GM21786 (cell line): Measurements from ENCODE around the gene APCS.

Source experiments
- ATAC-seq: cut with Tn5 transposase; IDR thresholded peaks from one replicate; pipeline ENCODE4 v1.9.1; 2021; ENCODE audit not compliant: unreplicated experiment

Gene APCS, protein sequence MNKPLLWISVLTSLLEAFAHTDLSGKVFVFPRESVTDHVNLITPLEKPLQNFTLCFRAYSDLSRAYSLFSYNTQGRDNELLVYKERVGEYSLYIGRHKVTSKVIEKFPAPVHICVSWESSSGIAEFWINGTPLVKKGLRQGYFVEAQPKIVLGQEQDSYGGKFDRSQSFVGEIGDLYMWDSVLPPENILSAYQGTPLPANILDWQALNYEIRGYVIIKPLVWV

DNA sequence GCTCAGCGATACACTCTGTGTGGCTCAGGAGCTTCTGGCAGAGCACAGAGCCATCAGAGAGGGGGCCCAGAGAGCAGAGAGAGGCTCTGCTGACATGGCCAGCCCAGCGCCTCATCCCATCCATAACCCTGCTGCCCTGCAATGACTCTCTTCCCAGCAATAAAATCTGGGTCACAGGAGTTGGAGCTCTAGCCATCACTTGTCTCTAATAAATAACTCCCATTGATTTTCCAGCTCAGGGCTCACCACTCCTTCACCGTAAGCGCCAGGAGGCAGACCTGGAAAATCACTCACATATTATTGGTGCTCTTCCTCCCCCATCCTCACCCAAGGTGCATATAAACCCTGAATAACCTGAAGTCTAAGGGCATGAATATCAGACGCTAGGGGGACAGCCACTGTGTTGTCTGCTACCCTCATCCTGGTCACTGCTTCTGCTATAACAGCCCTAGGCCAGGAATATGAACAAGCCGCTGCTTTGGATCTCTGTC is at the start of gene APCS:
Gene APCS, plus strand, starts transcription at position 366 of the 491 bp plus-strand sequence. Its CDS starts 96 bp downstream, at position 462.
- ATAC-seq = no peak

DNA sequence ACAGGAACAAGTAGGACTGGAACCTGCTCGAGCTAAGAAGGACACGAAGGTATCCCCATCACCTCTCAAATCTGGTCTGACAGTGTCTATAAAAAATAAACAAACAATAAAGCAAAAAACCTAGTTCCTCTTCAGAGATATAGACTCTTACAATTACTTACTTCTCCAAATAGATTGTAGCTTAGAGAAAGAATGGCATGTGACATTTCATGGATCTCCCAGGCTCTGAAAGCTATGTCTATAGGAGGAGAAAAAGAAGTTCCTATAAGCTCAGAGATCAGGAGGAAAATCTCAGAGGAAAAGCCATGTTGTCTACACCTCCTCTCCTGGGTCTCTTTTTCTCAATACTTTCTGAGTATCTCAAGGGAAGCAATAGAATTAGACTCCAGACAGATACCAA is 39.5 kb upstream of the APCS start:
- ATAC-seq = no peak

- no peak for ATAC-seq
Measured at GRCh38 chr1:159554261-159554660, 33.4 kb upstream of the APCS start.

GRCh38 chr1:159554696-159555095 is 32.9 kb upstream of the APCS start:
- ATAC-seq = no peak

DNA sequence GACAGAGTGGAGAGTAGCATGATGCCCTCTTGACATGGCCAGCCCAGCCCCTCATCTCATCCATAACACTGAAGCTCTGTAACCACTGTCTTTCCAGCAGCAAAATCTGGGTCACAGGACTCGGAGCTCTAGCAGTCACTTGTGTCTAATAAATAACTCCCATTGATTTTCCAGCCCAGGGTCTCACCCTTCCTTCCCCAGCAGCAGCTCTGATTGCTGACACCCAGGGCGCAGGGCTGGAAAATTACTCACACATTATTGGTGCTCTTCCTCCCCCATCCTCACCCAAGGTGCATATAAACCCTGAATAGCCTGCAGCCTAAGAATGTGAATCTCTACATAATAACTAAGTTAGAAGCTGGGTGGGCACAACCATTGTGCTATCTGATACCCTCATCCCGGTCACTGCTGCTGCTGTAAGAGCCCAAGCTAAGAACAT is 30.7 kb upstream of the APCS start:
- ATAC-seq = no peak

DNA sequence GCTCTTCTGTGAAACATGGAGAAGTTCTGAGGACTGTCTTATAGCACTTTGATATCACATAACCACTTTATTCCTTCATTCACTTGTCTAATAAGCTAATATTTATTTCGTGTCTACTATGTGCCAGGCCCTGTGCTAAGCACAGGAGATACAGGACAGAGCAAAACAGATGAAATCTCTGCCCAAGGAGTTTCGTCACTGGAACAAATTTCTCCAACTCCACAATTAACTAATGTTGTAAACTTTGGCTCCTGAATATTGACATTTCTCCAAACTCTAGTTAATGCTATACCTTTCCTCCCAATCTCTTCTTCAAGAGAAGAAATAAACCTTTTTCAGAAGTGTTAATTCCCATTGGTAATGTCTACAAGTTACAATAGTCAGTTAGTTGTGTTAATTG is 27.0 kb upstream of the APCS start:
- ATAC-seq = no peak

- ATAC-seq = no peak
Measured at GRCh38 chr1:159561497-159561896, 26.1 kb upstream of the APCS start.

GRCh38 chr1:159562680-159563079 is 24.9 kb upstream of the APCS start:
- no peak for ATAC-seq

GRCh38 chr1:159577446-159577845 is 10.2 kb upstream of the APCS start:
- no peak for ATAC-seq

- no peak for ATAC-seq
Measured at GRCh38 chr1:159580340-159580739, 7.3 kb upstream of the APCS start.

GRCh38 chr1:159581422-159581821 is 6.2 kb upstream of the APCS start:
- no peak for ATAC-seq

DNA sequence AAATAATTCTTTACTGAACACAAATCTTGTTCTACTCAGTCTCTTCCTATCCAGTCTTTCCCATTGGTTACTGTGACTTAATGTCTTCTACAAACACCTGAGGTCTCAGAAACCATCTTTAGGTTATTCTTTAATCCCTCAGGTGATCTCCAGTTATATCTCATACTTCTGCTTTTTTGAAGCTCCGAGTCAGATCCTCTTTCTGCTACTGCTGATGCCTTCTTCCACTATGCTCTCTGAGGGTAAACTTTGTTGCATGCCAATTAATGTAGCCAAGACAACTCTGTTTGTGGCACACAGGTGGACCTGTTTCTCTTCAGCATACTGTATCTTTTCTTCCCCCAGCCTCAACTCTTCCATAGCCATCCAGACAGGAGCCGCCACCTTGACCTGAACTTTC is 3.1 kb upstream of the APCS start:
- no peak for ATAC-seq

DNA sequence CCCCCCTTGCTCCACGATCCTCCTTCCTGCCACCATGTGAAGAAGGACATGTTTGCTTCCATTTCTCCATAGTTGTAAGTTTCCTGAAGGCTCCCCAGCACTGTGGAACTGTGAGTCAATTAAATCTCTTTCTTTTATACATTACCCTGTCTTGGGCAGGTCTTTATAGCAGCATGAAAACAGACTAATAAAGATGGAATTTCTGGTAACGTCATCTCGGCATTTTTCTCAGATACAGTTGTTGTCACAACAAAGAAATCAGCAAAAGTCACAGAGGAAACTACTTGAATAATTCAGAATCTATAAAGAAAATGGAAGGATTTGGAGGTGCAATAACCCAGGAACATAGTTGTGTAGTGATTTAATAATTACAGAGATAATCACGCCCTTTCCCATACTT is 4.4 kb downstream of the APCS start:
- no peak for ATAC-seq

GRCh38 chr1:159594625-159595405 is 7.2 kb downstream of the APCS start:
- no peak for ATAC-seq

DNA sequence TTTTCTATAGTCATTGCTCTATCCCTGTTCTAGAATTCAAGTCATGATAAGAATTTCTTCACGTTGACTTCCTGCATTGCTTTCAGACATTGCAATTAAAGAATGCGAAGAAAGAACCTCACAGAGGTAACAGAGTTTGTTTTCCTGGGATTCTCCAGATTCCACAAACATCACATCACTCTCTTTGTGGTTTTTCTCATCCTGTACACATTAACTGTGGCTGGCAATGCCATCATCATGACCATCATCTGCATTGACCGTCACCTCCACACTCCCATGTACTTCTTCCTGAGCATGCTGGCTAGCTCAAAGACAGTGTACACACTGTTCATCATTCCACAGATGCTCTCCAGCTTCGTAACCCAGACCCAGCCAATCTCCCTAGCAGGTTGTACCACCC is 10.6 kb downstream of the APCS start:
- no peak for ATAC-seq

GRCh38 chr1:159600894-159601293 is 13.3 kb downstream of the APCS start:
- ATAC-seq = no peak

GRCh38 chr1:159602501-159602999 is 14.9 kb downstream of the APCS start:
- ATAC-seq = no peak

DNA sequence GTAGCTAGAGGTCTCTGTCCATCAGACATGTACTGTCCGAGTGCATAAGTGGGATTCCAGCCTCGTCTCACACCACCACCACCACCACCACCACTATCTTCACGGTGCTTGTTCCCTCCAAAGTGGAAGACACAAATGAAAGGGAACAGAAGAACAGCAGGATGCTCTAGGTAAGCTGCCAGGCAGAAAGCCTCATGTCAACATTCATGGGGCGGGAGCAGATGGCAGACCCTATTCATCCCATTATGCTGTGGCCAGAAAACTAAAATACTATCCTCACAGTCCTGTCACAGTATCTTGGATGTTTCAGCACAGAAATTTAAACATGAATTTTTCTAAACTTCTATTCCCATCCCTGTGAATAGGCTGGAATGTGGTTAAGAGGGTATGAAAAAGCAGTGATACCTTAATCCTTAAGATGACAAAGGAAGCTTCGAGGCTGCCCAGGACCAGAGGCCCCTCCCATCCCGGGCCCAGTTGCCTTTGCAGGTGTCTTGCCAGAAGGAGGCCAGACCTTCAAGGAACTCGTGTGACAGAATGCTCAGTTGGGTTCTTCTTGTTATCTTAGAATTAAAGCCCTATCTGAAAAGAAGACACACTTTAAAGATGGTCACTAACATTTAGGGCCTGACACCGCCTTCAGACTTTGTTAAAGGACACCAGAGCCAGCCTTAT is 24.7 kb downstream of the APCS start:
- no peak for ATAC-seq

DNA sequence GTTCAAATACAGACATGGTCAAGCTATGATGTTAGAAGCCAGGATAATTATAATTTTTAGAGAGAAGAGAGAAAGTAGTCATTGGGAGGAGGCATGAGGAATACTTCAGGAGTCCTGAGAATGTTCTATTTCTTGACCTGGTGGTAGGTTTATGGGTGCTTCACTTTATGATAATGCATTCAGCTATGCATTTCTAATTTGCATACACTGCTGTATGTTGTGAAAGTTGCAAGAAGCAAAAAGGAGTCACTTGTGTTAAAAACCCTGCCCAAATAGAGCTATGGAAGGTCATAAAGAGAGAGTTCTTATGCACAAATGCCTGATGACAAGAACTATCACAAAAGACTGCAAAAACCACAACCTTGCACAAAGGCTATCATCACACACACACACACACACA is 45.3 kb downstream of the APCS start:
- ATAC-seq = no peak
